GM21367 (cell line): ENCODE data around the gene TRAPPC6A.
"Not testable (repeated sequence)": the region's sequence is repeated elsewhere in the genome, so short reads cannot be mapped to it uniquely, and the experiment has no call there.

Source experiments
- ATAC-seq: cut with Tn5 transposase; IDR thresholded peaks from one replicate; pipeline ENCODE4 v1.9.1; 2021; ENCODE audit not compliant: unreplicated experiment

The TRAPPC6A gene

DNA sequence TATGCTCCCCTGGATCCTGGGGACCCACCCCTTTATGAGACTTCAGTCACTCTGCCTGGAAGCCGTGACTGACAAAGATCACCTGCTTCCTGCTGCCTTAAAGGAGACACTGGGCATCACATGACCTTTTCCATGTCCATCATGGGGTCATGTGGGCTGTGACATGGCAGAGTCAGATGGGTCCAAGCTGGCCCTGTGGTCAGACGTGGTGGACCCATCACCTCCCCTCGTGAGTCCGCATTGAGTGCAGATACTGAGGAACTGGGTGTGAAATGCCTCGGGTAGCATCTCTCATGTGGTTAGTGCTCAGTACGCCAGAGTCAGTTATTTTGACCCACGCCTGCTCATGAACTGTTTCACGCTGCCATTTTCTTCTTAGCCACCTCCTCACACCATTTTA is 44.4 kb downstream of the TRAPPC6A start:
- no peak for ATAC-seq

DNA sequence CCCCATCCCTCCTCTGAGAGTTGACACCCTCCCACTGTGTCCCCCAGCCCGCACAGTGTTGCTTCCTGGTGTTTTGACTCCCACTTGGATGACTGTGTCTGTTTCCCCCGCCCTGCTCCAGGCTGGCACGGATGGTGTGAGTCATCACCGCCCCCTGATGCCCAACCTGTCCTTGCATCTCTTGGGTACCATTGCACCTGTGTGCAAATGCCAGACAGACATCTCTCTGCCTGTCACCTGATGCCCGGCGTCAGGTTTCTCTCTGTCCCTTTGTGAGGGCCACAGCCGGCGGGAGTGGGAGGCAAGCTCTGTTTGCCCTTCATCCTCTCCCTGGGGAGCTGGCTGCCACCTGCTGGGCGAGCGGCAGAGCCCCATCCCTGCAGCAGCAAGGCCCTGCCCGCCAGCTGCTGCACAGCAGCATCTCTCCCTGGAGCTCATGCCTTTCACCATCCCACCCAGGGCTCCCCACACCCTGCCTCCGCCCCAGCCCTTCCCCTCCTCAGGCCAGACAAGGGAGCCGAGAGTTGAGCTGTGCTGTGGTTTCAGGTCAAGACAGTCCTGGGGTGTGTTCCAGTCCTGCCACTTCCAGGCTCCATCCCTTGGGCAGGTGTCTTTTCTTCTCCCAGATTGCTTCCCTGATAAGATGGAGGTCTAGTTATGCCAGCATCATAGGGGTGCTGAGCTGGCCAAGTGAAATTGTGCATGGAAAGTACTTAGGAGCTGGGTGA is 47.0 kb downstream of the TRAPPC6A start:
- no peak for ATAC-seq

DNA sequence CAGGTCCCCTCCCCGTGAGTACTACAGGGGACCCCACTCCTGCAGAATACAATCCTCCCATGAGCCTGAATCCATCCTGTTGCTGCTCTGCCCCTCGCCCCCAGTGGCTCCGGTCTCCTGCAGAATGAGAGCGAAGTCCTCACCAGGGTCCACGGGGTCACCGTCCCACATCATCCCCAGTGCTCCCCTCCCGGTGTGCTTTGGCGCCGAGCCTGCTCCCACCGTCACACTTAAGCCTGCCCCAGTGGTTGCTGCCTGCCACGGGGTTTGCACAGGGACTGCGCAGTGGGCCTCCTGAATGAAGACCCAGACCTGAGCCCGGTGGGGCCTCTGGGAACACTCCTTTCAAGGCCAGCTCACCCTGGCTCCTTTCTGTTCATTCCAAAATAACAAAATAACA is 47.8 kb downstream of the TRAPPC6A start:
- no peak for ATAC-seq

DNA sequence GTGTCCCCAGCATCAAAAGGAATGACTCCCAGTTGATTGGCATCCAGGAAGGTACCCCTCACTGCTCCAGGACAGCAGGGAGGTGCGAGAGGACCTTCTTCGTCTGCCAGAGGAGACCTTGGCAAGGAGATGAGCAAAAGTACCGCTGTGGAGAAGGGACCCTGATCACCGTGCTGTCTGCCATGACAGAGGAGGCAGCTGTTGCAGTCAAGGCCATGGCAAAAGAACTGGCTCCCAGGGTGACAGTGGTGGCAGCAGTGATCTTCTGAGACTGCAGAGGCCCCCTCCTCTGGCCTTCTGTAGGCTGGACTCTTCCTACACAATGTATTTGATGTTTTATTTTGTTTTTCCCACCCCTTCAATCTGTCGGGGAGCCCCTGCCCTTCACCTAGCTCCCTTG is 49.2 kb downstream of the TRAPPC6A start:
- no peak for ATAC-seq

DNA sequence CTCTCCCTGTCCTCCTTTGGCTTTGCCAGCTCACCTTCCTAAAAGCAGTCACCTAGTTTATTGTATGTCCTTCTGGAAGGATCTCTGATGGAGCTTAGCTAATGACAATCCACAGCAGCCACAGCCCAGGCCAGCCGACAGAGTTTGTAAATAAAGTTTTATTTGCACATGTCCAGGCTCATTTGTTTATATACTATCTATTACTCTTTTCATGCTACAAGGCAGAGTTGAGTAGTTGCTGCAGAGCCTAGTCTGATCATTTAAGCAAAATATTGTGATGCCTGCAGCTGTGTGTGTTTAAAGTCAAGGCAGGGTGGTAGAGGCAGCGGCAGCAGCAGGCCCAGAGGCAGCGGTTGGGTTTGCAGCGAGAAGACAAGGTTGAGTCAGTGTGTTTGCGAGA is 49.9 kb downstream of the TRAPPC6A start:
- ATAC-seq = no peak

DNA sequence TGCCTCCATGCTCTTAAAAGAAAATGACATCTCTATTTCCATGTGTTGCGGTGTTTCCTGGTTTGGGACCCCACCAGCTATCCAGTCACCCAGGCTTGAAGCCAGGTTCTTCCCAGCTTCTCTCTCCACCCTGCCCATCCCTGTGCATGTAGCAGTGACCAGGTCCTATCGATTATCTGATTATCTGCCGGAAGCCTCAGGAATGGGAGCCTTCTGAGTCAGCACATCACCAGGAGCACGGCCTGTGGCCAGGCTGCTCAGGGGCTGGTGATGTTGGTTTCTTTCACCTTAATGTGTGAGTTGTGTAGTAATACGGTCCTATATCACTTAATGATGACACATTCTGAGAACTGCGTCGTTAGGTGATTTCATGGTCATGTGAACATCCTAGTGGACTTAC is 51.4 kb downstream of the TRAPPC6A start:
- no peak for ATAC-seq

DNA sequence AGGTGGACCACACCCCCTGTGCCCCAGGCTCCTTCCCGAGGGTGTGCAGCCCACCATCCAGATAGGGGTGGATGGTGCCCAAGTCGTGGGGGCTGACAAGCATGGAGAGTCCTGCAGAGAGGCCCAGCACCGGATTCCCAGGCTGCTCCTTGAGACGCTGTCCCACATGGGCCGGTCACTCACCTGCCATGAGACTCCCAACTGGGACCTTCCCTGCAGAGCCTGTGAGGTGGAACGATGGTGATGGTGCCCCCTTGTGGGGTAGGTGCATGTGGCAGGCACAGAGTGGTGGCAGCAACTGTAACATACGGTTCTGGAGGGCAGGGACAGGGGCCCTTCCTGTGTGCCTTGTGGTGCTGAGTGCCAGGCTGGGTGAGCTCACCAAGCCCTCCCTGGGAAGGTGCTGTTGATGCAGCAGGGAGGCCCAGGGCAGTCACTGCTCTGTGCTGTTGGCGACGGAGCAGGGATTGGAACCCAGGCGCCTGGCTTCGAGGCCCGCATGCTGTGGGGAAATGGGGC is 52.0 kb downstream of the TRAPPC6A start:
- no peak for ATAC-seq

DNA sequence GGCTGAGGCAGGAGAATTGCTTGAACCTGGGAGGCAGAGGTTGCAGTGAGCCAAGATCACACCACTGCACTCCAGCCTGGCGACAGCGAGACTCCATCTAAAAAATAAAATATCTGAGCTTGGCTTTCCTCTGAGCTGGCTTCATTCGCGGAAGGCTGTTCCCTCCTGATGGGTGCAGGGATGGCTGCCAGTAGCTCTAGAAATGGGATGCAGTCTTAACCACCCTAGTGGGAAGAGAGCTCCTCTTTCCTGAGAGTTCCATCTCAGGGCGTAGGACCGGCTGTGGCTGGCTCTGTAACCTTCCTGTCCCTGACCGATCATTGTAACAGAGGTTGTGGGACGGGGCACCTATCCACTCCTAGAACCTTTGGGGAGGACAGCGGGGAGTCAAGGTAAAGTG is 52.7 kb downstream of the TRAPPC6A start:
- ATAC-seq = no peak

DNA sequence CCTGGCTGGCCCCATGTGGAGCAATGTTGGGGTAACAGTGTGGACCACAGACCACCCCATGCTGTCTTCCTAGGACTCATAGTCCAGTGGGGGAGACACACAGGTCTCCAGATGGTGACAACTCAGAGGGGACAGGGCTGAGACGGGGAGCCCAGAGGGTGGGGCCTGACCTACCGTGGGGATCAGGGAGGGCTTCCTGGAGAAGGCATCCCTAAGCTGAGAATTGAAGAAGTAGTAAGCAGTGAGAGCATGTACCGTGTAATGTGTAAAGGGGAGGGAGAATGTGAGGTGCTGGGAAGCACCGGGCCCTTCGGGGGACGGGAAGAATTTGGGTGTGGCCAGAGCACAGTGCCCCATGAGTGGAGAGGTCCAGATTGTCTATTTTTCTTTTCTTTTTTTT is 54.0 kb downstream of the TRAPPC6A start:
- no peak for ATAC-seq

DNA sequence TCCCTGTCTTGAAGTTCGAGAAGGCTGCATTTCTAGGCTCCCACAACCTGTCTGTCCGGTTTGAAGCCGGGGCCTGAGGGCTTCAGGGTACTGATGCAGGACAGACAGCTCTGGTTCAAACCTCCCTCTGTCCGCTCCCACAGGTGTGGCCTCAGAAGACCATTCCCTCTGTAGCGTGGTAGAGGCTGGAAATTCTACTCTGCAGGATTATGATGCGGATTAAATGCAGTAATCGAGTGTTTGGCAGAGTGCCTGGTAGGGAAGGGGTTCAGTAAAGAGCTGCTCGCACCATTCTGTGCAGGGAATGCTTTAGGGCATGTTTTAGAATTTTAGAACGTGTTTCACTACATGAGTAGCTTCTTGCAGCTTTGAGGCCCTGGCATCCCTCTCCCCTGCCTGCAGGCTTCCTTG is 54.6 kb downstream of the TRAPPC6A start:
- ATAC-seq = no peak

DNA sequence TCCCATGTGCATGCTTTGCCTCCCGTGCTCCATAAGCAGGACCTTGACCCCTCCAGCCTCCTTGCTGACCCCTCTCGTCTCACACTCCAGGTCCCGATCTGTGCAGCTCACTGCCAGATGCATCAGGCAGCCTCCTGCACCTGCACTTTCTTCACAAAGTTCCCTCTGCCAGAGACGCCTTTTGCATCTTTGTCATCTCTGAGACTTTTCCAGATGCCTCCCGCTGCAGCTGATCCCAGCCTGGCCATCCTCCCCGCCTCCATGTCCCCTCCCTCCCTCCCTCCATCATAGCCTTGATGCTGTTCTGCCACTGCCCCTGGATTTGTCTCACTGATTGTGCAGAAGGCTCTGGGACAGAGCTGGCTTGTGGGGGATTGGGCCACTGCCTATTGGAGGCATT is 55.2 kb downstream of the TRAPPC6A start:
- no peak for ATAC-seq

DNA sequence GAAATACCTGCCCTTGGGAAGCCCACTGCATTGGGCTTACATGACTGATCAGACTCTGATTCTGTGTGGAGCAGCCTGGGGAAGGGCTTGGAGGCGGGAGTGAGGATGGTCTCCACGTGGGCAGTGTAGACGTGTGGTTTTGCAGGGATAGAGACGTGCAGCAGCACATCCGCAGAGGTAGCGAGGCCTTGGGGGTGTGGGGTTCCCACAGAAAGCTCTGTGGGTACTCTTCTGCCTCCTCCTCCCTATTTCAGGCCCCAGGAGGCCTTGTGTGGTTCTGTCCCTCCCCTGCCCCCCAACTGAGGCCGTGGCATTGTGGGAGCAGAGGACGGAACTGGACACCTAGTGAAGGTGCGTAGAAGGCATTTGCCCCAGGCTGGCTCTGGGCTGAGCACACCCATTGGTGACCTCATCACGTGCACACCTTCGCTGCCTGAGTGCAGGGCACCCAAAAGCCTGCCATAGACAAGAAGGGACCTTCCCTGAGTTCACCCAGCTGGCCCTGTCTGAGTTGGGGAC is 56.2 kb downstream of the TRAPPC6A start:
- ATAC-seq = no peak

DNA sequence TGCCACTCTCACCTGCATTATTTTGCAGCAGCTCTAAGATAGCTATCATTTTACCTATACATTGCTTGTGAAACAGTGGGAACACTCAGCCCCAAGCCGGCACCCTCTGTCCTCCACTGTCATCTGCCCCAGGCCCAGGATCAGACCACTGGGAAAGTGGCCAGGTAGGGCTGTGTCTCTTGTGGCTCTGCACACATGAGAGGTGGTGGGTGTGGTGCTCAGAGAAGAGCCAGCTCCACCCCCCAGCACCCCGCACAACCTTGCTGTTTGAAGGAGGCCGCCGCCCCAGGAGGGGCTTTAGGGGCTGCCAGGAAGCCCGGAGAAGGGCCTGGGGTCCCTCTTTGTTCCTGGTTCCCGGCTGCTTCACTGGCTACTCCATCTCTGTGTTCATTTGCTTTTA is 58.5 kb downstream of the TRAPPC6A start:
- ATAC-seq = no peak

DNA sequence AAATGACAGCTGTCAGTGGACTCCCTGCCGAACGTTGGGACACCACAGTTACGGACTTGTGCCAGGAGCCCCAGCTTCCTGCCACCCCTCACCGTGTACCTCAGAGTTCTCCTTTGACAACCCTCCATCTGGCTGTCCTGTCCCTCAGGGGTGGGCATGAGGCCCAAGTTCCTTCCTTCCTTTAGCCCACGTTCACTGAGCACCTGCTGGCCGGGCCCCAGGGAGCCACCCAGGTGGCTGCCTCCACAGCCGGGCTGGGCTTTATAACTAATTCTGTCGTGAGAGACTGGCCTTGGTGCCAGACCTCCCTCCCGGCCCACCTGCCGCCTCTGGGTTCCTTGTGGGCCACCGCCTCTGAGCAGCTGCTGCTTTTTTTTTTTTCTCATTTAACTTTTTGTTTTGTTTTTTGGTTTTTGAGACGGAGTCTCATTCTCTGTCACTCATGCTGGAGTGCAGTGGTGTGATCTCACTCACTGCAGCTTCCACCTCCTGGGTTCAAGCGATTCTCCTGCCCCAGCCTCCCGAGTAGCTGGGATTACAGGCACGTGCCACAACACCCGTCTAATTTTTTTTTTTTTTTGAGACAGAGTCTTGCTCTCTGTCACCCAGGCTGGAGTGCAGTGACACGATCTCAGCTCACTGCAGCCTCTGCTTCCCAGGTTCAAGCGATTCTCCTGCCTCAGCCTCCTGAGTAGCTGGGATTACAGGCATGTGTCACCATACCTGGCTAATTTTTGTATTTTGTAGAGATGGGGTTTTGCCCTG is 59.3 kb downstream of the TRAPPC6A start:
- ATAC-seq = not testable (repeated sequence)

DNA sequence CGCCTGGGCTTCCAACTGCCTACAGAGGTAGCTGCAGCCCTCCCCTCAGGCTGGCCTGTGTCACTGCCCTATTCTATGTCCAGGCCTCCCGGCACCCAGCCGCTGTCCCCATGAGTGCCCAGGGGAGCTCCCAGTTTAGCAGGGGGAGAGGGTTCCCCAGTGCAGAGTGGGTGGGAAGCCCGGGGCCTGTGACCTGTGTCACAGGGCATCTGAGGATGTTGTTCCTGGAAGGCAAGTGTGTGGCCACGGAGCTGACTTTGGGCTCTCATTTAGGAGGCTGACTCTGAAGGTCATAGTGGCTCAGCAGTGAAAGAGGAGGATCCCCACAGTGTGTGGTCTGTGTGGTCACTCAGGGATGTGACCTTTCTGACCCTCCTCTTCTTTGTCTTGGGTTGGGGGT is 59.9 kb downstream of the TRAPPC6A start:
- ATAC-seq = no peak

DNA sequence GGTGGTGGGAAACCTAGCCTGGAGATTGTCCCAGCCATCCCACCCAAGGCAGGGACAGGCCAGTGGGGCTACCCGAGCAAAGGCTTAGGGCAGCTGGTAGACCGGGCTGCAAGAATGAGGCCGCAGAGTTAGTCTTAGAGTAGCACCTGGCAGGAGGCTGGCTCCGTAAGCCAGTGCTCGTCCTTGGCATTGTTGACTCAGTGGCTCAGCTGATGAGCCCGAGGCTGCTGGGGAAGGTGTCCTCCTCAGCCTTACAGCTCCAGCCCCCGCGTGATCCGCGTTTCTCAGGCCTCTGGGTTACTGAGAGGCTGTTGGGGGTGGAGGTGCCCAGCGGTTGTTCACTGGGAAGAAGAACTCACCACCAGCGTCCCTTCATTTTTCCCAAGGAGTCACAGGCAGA is 60.4 kb downstream of the TRAPPC6A start:
- ATAC-seq = no peak

DNA sequence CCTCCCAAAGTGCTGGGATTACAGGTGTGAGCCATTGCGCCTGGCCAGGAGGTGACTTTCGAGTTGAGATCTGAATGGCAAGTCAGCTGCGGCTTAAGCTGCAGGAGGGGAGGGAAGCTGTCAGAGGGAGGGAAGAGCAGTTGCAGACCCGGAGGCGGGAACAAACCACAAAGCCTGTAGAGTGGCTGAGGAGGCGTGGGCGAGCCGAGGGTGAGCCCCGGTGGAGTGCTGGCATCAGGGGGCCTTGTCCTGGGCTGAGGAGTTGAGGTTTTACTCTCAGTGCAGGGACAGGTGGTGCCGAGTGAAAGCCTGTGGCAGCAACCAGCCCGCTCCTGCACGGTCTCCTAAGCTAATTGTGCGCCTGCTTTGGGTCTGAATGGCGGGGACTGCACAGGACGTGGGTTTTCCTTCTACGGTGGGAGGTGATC is 60.9 kb downstream of the TRAPPC6A start:
- no peak for ATAC-seq

DNA sequence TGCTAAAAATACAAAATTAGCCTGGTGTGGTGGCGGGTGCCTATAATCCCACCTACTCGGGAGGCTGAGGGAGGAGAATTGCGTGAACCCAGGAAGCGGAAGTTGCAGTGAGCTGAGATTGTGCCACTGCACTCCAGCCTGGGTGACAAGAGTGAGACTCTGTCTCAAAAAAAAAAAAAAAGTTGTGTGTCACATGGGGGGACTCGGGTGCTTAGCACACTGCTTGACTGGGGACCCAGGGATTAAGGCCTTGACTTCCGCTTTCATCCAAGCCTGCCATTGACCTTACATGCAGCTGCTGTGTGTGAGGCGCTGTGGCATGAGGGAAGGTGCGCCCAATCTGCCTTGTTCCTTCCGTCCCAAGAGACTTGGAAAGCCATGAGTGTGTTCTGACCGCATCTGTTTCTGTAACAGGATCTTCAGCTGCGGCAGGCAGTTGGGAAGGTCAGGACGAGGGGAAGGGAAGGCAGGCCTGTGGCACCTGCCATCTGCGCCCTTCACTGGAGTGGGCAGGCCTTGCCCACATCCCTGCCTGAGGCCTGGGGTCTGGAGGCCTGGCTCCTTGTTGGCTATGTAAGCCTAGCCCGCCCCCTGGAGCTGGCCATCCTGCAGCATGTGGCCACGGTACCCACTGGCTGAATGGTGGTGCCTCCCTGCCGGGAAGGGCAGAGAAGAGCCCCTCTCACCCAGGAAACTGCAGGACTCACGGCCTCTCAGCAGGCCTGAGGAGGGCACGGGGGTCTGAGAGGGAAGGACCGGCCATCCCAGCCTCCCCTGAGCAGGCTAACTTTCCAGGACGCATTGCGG is 62.0 kb downstream of the TRAPPC6A start:
- ATAC-seq = no peak

DNA sequence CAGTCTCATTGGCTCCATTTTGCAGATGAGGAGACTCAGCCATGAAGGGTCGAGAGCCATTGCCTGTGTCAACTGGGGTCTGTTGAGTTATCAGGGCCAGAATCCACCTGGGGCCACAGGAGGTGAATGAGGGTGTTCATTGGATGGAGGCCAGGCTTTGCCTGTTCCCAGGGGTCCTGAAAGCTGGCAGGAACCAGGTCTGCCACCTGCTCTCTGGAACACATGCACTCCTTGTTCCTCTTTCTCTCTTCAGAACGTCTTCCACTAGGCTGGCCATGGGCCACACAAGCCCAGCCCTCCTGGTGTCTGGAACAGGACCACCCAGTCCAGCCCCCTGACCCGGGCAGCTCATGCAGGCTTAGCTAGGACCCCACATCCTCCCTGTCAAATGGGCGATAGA is 63.9 kb downstream of the TRAPPC6A start:
- no peak for ATAC-seq

DNA sequence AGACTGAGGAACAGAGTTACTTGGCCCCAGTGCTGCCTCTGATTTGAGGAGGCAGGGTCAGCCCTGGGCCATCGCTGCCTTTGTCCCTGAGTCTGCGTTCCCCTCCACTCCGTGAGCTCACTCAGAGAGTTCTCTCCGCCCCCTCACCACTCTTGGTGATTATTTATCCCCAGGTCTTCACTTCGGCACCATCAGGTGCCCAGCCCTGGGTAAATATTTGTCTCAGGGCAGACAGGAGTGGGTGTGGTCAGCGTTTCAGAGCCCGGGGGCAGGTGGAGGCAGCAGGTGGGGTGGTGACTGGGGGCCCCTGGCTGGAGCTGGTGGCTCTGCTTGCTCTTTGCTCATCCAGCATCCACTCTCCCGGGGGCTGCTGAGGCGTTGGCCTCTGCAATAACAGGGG is 64.4 kb downstream of the TRAPPC6A start:
- ATAC-seq = no peak
